H1 (cell line): Measurements from ENCODE around the gene RPL23. TPM values are rescaled to one million over a fixed set of nuclear protein-coding genes. Genes with fewer than 3 reads are reported as not detected.
A peak's percentile ranks its signal among the peaks of the same experiment; 100 is the strongest.

Experiments
- ASH2L ChIP-seq: fragments of 200-600, 300-600 bp; sonication (generic); IDR thresholded peaks from one replicate; pipeline ENCODE4 v1.7.1; 2017; ENCODE audit warnings: low read length
- EP300 ChIP-seq, 2 experiments: IDR thresholded peaks; 1 replicate in 1 of 2; 2 replicates in 1 of 2; pipeline ENCODE4 v1.6.1; 2011 to 2012; ENCODE audit warnings: low read depth in 2 of 2, low read length in 2 of 2, mild to moderate bottlenecking in 2 of 2, borderline replicate concordance in 1 of 2, inconsistent platforms in 1 of 2, moderate library complexity in 1 of 2
- HDAC2 ChIP-seq, 2 experiments: fragments of 300-600 bp in 1 of 2; sonication (generic) in 1 of 2; IDR thresholded peaks; 2 replicates each; pipeline ENCODE4 v1.6.1; 2011 to 2012; ENCODE audit warnings: low read depth in 2 of 2, low read length in 2 of 2, mild to moderate bottlenecking in 2 of 2, moderate library complexity in 2 of 2, borderline replicate concordance in 1 of 2, inconsistent platforms in 1 of 2
- HDAC6 ChIP-seq: IDR thresholded peaks from one replicate; pipeline ENCODE4 v1.7.1; 2012; ENCODE audit warnings: low read depth, mild to moderate bottlenecking, inconsistent platforms, low read length, moderate library complexity
- RAD21 ChIP-seq, 2 experiments: IDR thresholded peaks in 1 of 2; conservative IDR thresholded peaks in 1 of 2; 2 replicates each; pipeline ENCODE4 v1.6.1; 2011; ENCODE audit warnings: low read depth in 2 of 2, low read length in 2 of 2, improper control_type of control experiment in 1 of 2, inconsistent platforms in 1 of 2, mild to moderate bottlenecking in 1 of 2, moderate library complexity in 1 of 2
- SP1 ChIP-seq: IDR thresholded peaks from 2 replicates; pipeline ENCODE4 v1.6.1; 2011; ENCODE audit warnings: low read depth, low read length
- SP2 ChIP-seq: IDR thresholded peaks from 2 replicates; pipeline ENCODE4 v1.6.1; 2012; ENCODE audit warnings: mild to moderate bottlenecking, low read length, inconsistent platforms
- TAF7 ChIP-seq: optimal IDR thresholded peaks from 2 replicates; pipeline ENCODE3; 2011; ENCODE audit warnings: low read depth, mild to moderate bottlenecking, inconsistent platforms, low read length, moderate library complexity, borderline replicate concordance
- TBP ChIP-seq: IDR thresholded peaks from 2 replicates; pipeline ENCODE4 v1.6.1; 2011; ENCODE audit warnings: low read depth, low read length, improper control_type of control experiment
- TEAD4 ChIP-seq: IDR thresholded peaks from 2 replicates; pipeline ENCODE4 v1.6.1; 2012; ENCODE audit warnings: low read depth, low read length, inconsistent platforms, mixed read lengths
- polyA plus RNA-seq, 7 experiments: library from polyadenylated mRNA; depleted of rRNA in 3 of 7; stranded (reverse) in 5 of 7; unstranded in 2 of 7; fragments of >200 nt in 5 of 7; fragments of 200-250 nt in 2 of 7; gene quantifications; 1 replicate in 5 of 7; 2 replicates in 1 of 7; 4 replicates in 1 of 7; pipeline versions ENCODE4 v1.2.1 to v1.2.3, GENCODE V29; 2011 to 2013; ENCODE audit warnings: missing spikeins in 2 of 7, mixed read lengths in 2 of 7
- total RNA-seq: library from RNA; stranded (reverse); fragmentation: NEBNext Ultra II Directional; extraction: Animal tissue kit (Norgen Biotek cat#: 25700); gene quantifications from 2 replicates; pipeline ENCODE4 v1.2.1, GENCODE V29; 2021
- TF ChIP-seq, protein P1 (sequence below): IDR thresholded peaks from 2 replicates; pipeline ENCODE4 v1.6.1; 2011; ENCODE audit warnings: low read depth, mild to moderate bottlenecking, low read length; ENCODE audit not compliant: insufficient read depth
- TF ChIP-seq, protein P2 (sequence below), 3 experiments: IDR thresholded peaks; 1 replicate in 2 of 3; 2 replicates in 1 of 3; pipeline versions ENCODE4 v1.5.1 to v1.6.1; 2011; ENCODE audit warnings: low read length in 3 of 3, mild to moderate bottlenecking in 3 of 3, inconsistent platforms in 2 of 3, low read depth in 1 of 3, moderate library complexity in 1 of 3; ENCODE audit not compliant: insufficient read depth in 1 of 3; ENCODE audit errors: control extremely low read depth in 1 of 3
- TF ChIP-seq, protein P3 (sequence below): IDR thresholded peaks from 2 replicates; pipeline ENCODE4 v1.6.1; 2012; ENCODE audit warnings: low read length, inconsistent platforms

Gene RPL23
- total and polyA plus RNA-seq, 2 of the 8 experiments (the other 6 are each of a cell fraction or from before 2014, with no cell fraction given), result 2,148 to 2,502 TPM

- TF ChIP-seq HDAC6, result no peak
- no peak; a peak in 1 of 4 replicates for TF ChIP-seq RAD21 (IDR thresholded peaks at IDR 0.05 in 1 of 2, conservative IDR thresholded peaks at IDR 0.05 in 1 of 2; ENCODE audit: low read depth in 2 of 2, low read length in 2 of 2)
- TF ChIP-seq ASH2L, result peak; percentile 25
- peak; percentile 99 for TF ChIP-seq TBP
- TF ChIP-seq SP2, result no peak
- TF ChIP-seq TAF7, result no peak
- TF ChIP-seq, protein P1, sequence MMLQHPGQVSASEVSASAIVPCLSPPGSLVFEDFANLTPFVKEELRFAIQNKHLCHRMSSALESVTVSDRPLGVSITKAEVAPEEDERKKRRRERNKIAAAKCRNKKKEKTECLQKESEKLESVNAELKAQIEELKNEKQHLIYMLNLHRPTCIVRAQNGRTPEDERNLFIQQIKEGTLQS, result no peak
- TF ChIP-seq, protein P2, sequence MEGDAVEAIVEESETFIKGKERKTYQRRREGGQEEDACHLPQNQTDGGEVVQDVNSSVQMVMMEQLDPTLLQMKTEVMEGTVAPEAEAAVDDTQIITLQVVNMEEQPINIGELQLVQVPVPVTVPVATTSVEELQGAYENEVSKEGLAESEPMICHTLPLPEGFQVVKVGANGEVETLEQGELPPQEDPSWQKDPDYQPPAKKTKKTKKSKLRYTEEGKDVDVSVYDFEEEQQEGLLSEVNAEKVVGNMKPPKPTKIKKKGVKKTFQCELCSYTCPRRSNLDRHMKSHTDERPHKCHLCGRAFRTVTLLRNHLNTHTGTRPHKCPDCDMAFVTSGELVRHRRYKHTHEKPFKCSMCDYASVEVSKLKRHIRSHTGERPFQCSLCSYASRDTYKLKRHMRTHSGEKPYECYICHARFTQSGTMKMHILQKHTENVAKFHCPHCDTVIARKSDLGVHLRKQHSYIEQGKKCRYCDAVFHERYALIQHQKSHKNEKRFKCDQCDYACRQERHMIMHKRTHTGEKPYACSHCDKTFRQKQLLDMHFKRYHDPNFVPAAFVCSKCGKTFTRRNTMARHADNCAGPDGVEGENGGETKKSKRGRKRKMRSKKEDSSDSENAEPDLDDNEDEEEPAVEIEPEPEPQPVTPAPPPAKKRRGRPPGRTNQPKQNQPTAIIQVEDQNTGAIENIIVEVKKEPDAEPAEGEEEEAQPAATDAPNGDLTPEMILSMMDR (IDR thresholded peaks at IDR 0.05; ENCODE audit: control extremely low read depth in 1 of 3, insufficient read depth in 1 of 3, low read depth in 1 of 3, low read length in 3 of 3), result 0 out of 4 replicates have a peak, but pooled peaks of 1 of the 3 experiments have one; percentile 14
- no peak for TF ChIP-seq HDAC2 (IDR thresholded peaks at IDR 0.05; ENCODE audit: borderline replicate concordance in 1 of 2, low read depth in 2 of 2, low read length in 2 of 2)
- TF ChIP-seq, protein P3, sequence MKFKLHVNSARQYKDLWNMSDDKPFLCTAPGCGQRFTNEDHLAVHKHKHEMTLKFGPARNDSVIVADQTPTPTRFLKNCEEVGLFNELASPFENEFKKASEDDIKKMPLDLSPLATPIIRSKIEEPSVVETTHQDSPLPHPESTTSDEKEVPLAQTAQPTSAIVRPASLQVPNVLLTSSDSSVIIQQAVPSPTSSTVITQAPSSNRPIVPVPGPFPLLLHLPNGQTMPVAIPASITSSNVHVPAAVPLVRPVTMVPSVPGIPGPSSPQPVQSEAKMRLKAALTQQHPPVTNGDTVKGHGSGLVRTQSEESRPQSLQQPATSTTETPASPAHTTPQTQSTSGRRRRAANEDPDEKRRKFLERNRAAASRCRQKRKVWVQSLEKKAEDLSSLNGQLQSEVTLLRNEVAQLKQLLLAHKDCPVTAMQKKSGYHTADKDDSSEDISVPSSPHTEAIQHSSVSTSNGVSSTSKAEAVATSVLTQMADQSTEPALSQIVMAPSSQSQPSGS, result peak; percentile 41; the same call in 1 of the 2 replicates
- TF ChIP-seq SP1, result no peak
- TF ChIP-seq EP300 (IDR thresholded peaks at IDR 0.05; ENCODE audit: borderline replicate concordance in 1 of 2, low read depth in 2 of 2, low read length in 2 of 2), result no peak
- no peak for TF ChIP-seq TEAD4
Measured at GRCh38 chr17:38867179-38867967, 13.9 kb upstream of the RPL23 start (continued).
